Calu3 (cell line): ENCODE results near the gene ADIPOR2. TPM values are rescaled to one million over a fixed set of nuclear protein-coding genes. Genes with fewer than 3 reads are reported as not detected.
A peak's percentile ranks its signal among the peaks of the same experiment; 100 is the strongest.

Experiments
- BruUV-seq: library from RNA; stranded (reverse); fragments of 400-500 nt; replicated peaks from 2 replicates; lab custom pipeline; 2021; lab: Mats Ljungman, UMichigan
- CTCF ChIA-PET: fragments of 300-600 bp; sonication (Branson Sonifier 250); formaldehyde crosslinking; loops from one replicate; lab custom pipeline; 2022; ENCODE audit warnings: antibody characterized with exemption; lab: Charles Lee
- DNase-seq: peaks from one replicate; pipeline ENCODE4 v3.0.0; 2022
- H3K27ac Mint-ChIP-seq: one replicate; pipeline ENCODE4 v1.8.0; 2022; ENCODE audit warnings: mixed read lengths; ENCODE audit not compliant: unreplicated experiment
- H3K27me3 Mint-ChIP-seq: one replicate; pipeline ENCODE4 v1.8.0; 2022; ENCODE audit warnings: mixed read lengths; ENCODE audit not compliant: unreplicated experiment
- H3K36me3 Mint-ChIP-seq: one replicate; pipeline ENCODE4 v1.8.0; 2022; ENCODE audit warnings: mild to moderate bottlenecking, moderate library complexity, mixed read lengths; ENCODE audit not compliant: insufficient read depth, unreplicated experiment
- H3K4me1 Mint-ChIP-seq: one replicate; pipeline ENCODE4 v1.8.0; 2022; ENCODE audit warnings: mild to moderate bottlenecking, low read depth, mixed read lengths; ENCODE audit not compliant: unreplicated experiment
- H3K4me3 Mint-ChIP-seq: one replicate; pipeline ENCODE4 v1.8.0; 2022; ENCODE audit warnings: mild to moderate bottlenecking, low read depth, moderate library complexity, mixed read lengths; ENCODE audit not compliant: unreplicated experiment
- H3K9me3 Mint-ChIP-seq: one replicate; pipeline ENCODE4 v1.8.0; 2022; ENCODE audit warnings: low read depth, mixed read lengths; ENCODE audit not compliant: unreplicated experiment
- intact Hi-C: fragments of 100-400 bp; cut with micrococcal nuclease; formaldehyde crosslinking; loops from one replicate; pipeline ENCODE4 v1.10.0; 2022; ENCODE audit not compliant: unreplicated experiment
- total RNA-seq: library from RNA; stranded (reverse); gene quantifications from 2 replicates; pipeline ENCODE4 v1.2.3, GENCODE V29; 2022
- TF ChIP-seq, protein P1 (sequence below): fragments of 200-600 bp; IDR thresholded peaks from one replicate; pipeline ENCODE4 v1.8.0; 2022; ENCODE audit warnings: antibody characterized with exemption; ENCODE audit not compliant: unreplicated experiment

Gene ADIPOR2
- total RNA-seq, 1 experiment from 2014 or later: 90.3 TPM

DNA sequence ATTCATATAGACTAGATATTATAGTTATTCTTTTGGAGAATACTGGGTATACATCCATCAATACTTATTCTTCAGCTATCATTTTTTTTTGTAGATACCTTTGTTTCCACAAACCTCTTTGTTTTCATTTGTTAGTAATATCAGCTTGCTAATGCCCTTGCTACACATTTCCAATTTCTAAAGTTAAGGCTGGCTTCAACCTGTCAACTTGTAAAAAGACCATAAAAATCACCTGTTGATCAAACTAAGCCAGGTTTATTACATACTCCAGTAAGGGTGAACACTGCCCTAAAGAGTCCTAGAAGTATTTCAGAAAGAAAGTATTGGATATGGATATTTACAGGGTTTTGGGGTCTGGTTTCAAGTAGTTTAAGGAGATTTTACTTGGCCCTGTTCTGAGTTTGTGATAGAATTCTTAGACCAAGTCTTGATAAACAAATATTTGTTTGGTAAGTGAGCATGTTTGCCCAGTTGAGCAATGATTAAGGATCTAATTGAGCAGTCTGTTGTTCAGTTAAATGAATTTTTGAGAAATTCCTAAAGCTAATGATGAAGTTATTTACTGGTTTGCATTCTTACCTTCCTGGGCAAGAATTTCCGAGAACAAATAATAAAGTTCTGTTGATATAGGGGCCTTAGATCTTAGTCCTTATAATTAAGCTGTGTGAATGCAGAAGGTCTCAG, 76.7 kb downstream of the ADIPOR2 start:
- H3K4me3 Mint-ChIP-seq: no peak overlapping the region
- CTCF ChIA-PET: interaction anchor here (0.6 to 0.8 kb wide), 2 partner anchors 97 to 138 kb away, joined by 3 to 8 read pairs; partner anchors contain the start of gene WNT5B
- no peaks in the 10 kb centered on the region for H3K9me3 Mint-ChIP-seq

DNA sequence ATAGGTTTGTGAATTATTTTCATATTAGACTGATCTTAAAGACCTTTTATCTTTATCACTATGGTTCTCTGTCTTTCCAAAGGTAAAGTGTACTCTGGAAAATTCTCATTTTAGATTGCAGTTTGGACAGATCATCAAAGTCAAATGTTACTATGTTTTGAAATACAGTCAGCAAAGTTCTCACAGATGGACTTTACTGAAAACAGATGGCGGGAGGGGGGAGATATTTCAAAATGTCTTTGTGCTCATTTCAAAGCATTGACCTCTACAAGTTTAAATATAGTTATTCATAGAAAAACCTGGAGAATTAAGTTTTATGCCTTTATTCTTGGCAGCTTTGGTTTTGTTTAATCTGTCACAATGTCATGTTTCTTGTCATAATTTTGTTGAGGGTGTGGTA, 77.7 kb downstream of the ADIPOR2 start:
- no TSS peak for BruUV-seq
- CTCF ChIA-PET: interaction anchor here (0.5 kb wide), 1 partner anchor 25 kb away, joined by 3 read pairs; no protein-coding TSS in a partner anchor
- H3K4me1 Mint-ChIP-seq: peaks cover 28% of the 10 kb centered on the region
- no peak for DNase-seq
- no peaks in the 10 kb centered on the region for H3K27me3 Mint-ChIP-seq
- no peaks in the 10 kb centered on the region for H3K9me3 Mint-ChIP-seq
- H3K27ac Mint-ChIP-seq: peak overlapping the region; percentile 27
- H3K4me3 Mint-ChIP-seq: no peak overlapping the region
- H3K36me3 Mint-ChIP-seq: peaks cover 2% of the 10 kb centered on the region
- intact Hi-C loops: loop anchor here (5.0 kb wide), 1 partner anchor 76 kb away; the partner anchor contains the start of gene ADIPOR2
- TF ChIP-seq, protein P1, sequence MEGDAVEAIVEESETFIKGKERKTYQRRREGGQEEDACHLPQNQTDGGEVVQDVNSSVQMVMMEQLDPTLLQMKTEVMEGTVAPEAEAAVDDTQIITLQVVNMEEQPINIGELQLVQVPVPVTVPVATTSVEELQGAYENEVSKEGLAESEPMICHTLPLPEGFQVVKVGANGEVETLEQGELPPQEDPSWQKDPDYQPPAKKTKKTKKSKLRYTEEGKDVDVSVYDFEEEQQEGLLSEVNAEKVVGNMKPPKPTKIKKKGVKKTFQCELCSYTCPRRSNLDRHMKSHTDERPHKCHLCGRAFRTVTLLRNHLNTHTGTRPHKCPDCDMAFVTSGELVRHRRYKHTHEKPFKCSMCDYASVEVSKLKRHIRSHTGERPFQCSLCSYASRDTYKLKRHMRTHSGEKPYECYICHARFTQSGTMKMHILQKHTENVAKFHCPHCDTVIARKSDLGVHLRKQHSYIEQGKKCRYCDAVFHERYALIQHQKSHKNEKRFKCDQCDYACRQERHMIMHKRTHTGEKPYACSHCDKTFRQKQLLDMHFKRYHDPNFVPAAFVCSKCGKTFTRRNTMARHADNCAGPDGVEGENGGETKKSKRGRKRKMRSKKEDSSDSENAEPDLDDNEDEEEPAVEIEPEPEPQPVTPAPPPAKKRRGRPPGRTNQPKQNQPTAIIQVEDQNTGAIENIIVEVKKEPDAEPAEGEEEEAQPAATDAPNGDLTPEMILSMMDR: no peak

More for the DNA sequence above, 76.7 kb downstream of the ADIPOR2 start:
- no TSS peak for BruUV-seq
- intact Hi-C loops: loop anchor here (5.0 kb wide), 1 partner anchor 75 kb away; the partner anchor contains the start of gene ADIPOR2
- Mint-ChIP-seq H3K4me1 (peaks cover 28% of the 10 kb centered on the region), H3K36me3 (no peaks in the 10 kb centered on the region), H3K27ac (no peak overlapping the region), H3K27me3 (no peaks in the 10 kb centered on the region)
- no peak for DNase-seq
- TF ChIP-seq, protein P1: no peak

DNA sequence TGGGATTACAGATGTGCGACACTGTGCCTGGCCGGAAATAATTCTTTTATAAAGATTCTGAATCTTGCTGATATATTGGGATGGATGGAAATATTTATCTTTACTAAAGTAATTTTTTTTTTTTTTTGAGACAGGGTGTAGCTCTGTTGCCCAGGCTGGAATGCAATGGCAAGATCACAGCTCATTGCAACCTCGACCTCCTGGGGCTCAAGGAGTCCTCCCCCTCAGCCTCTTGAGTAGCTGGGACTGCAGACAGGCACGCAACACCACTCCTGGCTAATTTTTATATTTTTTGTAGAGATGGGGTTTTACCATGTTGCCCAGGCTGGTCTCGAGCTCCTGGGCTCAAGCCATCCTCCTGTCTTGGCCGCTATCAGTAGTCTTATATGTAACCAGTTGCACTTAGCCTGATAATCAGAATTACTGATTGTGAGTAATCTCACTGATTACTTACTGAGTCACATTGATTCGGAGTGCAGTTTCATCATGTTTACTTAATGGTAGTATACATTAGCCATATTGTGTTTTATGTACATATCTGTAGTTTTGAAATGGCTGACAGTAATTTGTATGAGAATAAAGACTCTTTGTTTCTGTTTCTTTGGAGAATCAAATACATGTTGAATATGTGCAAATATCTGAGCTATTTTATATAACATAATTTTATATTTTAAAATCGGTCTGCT, 79.1 kb downstream of the ADIPOR2 start:
- no peak for DNase-seq
- no peaks in the 10 kb centered on the region for H3K9me3 Mint-ChIP-seq
- no peaks in the 10 kb centered on the region for H3K27me3 Mint-ChIP-seq
- no TSS peak for BruUV-seq
- CTCF ChIA-PET: interaction anchor here (1.2 kb wide), 1 partner anchor 92 kb away, joined by 4 read pairs; no protein-coding TSS in a partner anchor
- H3K4me3 Mint-ChIP-seq: no peak overlapping the region
- peaks cover 28% of the 10 kb centered on the region for H3K4me1 Mint-ChIP-seq
- H3K36me3 Mint-ChIP-seq: peaks cover 4% of the 10 kb centered on the region
- intact Hi-C loops: loop anchor here (5.0 kb wide), 1 partner anchor 78 kb away; the partner anchor contains the start of gene ADIPOR2
- H3K27ac Mint-ChIP-seq: no peak overlapping the region
- TF ChIP-seq, protein P1: no peak

DNA sequence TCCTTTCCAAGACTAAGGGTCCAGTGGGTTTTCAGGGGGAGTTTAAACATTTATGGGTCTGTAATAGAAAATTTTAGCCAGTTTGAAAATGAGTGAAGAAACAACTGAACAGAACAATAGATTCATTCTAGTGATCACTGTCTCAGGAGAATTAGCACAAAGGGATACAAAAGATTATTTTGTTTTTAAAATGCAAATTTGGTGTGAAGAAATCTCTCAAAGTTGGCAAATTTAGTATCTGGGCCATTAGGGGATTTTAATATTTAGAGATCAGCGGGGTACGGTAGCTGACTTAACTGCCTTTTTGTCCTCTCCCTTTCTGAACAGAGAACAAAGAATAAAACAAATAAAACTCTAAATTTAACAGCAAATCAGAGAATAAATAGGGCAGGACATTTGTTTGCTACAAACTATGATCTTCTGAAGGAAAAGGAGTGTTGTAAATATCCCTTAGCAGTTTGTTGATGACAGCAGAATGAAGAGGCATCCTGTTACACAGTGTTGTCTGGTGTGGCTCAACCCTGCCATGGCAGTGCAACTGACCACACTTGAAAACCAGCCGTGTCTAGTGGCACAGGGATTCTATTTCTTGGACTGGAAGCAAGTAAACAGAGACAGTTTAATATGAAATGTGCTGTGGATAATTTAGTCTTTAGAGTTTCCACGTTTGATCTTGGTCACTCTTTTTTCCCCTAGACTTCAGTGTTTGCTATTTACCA, 83.2 kb downstream of the ADIPOR2 start:
- H3K4me1 Mint-ChIP-seq: peaks cover 15% of the 10 kb centered on the region
- DNase-seq: no peak
- H3K36me3 Mint-ChIP-seq: peaks cover 4% of the 10 kb centered on the region
- no peaks in the 10 kb centered on the region for H3K27me3 Mint-ChIP-seq
- intact Hi-C loops: no loop called here
- CTCF ChIA-PET: no interaction called here
- no peak overlapping the region for H3K4me3 Mint-ChIP-seq
- H3K27ac Mint-ChIP-seq: no peak overlapping the region
- TF ChIP-seq, protein P1: no peak
- H3K9me3 Mint-ChIP-seq: no peaks in the 10 kb centered on the region
- BruUV-seq: TSS peak; percentile 33
